Measurements from ENCODE around the gene GP2.
"Not testable (repeated sequence)": the region's sequence is repeated elsewhere in the genome, so short reads cannot be mapped to it uniquely, and the experiment has no call there.

Gene GP2

GRCh38 chr16:20339744-20340143 is 12.4 kb upstream of the GP2 start:
- H3K4me3 Mint-ChIP-seq, result no peak overlapping the region
- ATAC-seq (replicated peaks) (no peak), DNase-seq (no peak)
- H3K36me3 Mint-ChIP-seq (ENCODE audit: insufficient read depth), result no peaks in the 10 kb centered on the region
- H3K27ac Mint-ChIP-seq, result no peak overlapping the region
- H3K4me1 Mint-ChIP-seq (ENCODE audit: low read depth in 2 of 2), result no peaks in the 10 kb centered on the region
- peaks cover 7 to 12% of the 10 kb centered on the region in 2 donors for H3K27me3 Mint-ChIP-seq
- no peaks in the 10 kb centered on the region for H3K9me3 Mint-ChIP-seq

- peaks cover 7 to 12% of the 10 kb centered on the region in 2 donors for H3K27me3 Mint-ChIP-seq
- DNase-seq (no peak), ATAC-seq (replicated peaks) (no peak)
- no peaks in the 10 kb centered on the region for H3K9me3 Mint-ChIP-seq
- H3K27ac Mint-ChIP-seq, result no peak overlapping the region
- no peaks in the 10 kb centered on the region for H3K36me3 Mint-ChIP-seq (ENCODE audit: insufficient read depth)
- H3K4me1 Mint-ChIP-seq (ENCODE audit: low read depth in 2 of 2), result no peaks in the 10 kb centered on the region
- H3K4me3 Mint-ChIP-seq, result no peak overlapping the region
Measured at GRCh38 chr16:20336955-20337354, 9.6 kb upstream of the GP2 start.

GRCh38 chr16:20334396-20334795 is 7.1 kb upstream of the GP2 start:
- H3K27me3 Mint-ChIP-seq, result peaks cover 7 to 12% of the 10 kb centered on the region in 2 donors
- H3K4me1 Mint-ChIP-seq (ENCODE audit: low read depth in 2 of 2), result no peaks in the 10 kb centered on the region

GRCh38 chr16:20333120-20333519 is 5.8 kb upstream of the GP2 start:
- Mint-ChIP-seq H3K27ac (no peak overlapping the region), H3K27me3 (peaks cover 2 to 6% of the 10 kb centered on the region in 2 donors), H3K9me3 (peaks cover 0 to 1% of the 10 kb centered on the region in 2 donors), H3K4me1 (ENCODE audit: low read depth in 2 of 2) (no peaks in the 10 kb centered on the region), H3K4me3 (no peak overlapping the region), H3K36me3 (ENCODE audit: insufficient read depth) (no peaks in the 10 kb centered on the region)
- DNase-seq, result no peak
- ATAC-seq (replicated peaks), result no peak

More at GRCh38 chr16:20334396-20334795, 7.1 kb upstream of the GP2 start:
- H3K27ac Mint-ChIP-seq, result no peak overlapping the region
- no peak overlapping the region for H3K4me3 Mint-ChIP-seq
- no peaks in the 10 kb centered on the region for H3K9me3 Mint-ChIP-seq
- no peak for DNase-seq
- no peaks in the 10 kb centered on the region for H3K36me3 Mint-ChIP-seq (ENCODE audit: insufficient read depth)
- no peak for ATAC-seq (replicated peaks)

- H3K4me1 Mint-ChIP-seq (ENCODE audit: low read depth in 2 of 2), result no peaks in the 10 kb centered on the region
- H3K36me3 Mint-ChIP-seq (ENCODE audit: insufficient read depth), result no peaks in the 10 kb centered on the region
- H3K27ac Mint-ChIP-seq, result no peak overlapping the region
- no peak overlapping the region for H3K4me3 Mint-ChIP-seq
- DNase-seq (no peak), ATAC-seq (replicated peaks) (no peak)
- H3K9me3 Mint-ChIP-seq, result peaks cover 0 to 1% of the 10 kb centered on the region in 2 donors
- H3K27me3 Mint-ChIP-seq, result no peaks in the 10 kb centered on the region
Measured at GRCh38 chr16:20332411-20332810, 5.1 kb upstream of the GP2 start.

- no peak for ATAC-seq (replicated peaks)
- Mint-ChIP-seq H3K36me3 (ENCODE audit: insufficient read depth) (no peaks in the 10 kb centered on the region), H3K4me3 (no peak overlapping the region), H3K4me1 (ENCODE audit: low read depth in 2 of 2) (no peaks in the 10 kb centered on the region), H3K27me3 (no peaks in the 10 kb centered on the region), H3K27ac (no peak overlapping the region), H3K9me3 (peaks cover 0 to 1% of the 10 kb centered on the region in 2 donors)
- DNase-seq, result no peak
Measured at GRCh38 chr16:20331635-20332034, 4.3 kb upstream of the GP2 start.

GRCh38 chr16:20329392-20330138 is 2.3 kb upstream of the GP2 start:
- no peaks in the 10 kb centered on the region for H3K4me1 Mint-ChIP-seq (ENCODE audit: low read depth in 2 of 2)
- H3K27ac Mint-ChIP-seq, result no peak overlapping the region
- no peaks in the 10 kb centered on the region for H3K27me3 Mint-ChIP-seq
- H3K4me3 Mint-ChIP-seq, result no peak overlapping the region
- peaks cover 0 to 1% of the 10 kb centered on the region in 2 donors for H3K9me3 Mint-ChIP-seq
- ATAC-seq (replicated peaks) (no peak), DNase-seq (no peak)
- no peaks in the 10 kb centered on the region for H3K36me3 Mint-ChIP-seq (ENCODE audit: insufficient read depth)

- DNase-seq, result no peak
- no peaks in the 10 kb centered on the region for H3K27me3 Mint-ChIP-seq
- no peaks in the 10 kb centered on the region for H3K36me3 Mint-ChIP-seq (ENCODE audit: insufficient read depth)
- no peaks in the 10 kb centered on the region for H3K4me1 Mint-ChIP-seq (ENCODE audit: low read depth in 2 of 2)
- no peak overlapping the region for H3K4me3 Mint-ChIP-seq
- no peak overlapping the region for H3K27ac Mint-ChIP-seq
- peaks cover 0 to 1% of the 10 kb centered on the region in 2 donors for H3K9me3 Mint-ChIP-seq
- ATAC-seq (replicated peaks), result no peak
Measured at GRCh38 chr16:20326321-20326720, 992 bp downstream of the GP2 start.

- no peak for ATAC-seq (replicated peaks)
- no peak overlapping the region for H3K27ac Mint-ChIP-seq
- no peaks in the 10 kb centered on the region for H3K36me3 Mint-ChIP-seq (ENCODE audit: insufficient read depth)
- H3K9me3 Mint-ChIP-seq, result peaks cover 0 to 1% of the 10 kb centered on the region in 2 donors
- no peaks in the 10 kb centered on the region for H3K27me3 Mint-ChIP-seq
- H3K4me1 Mint-ChIP-seq (ENCODE audit: low read depth in 2 of 2), result no peaks in the 10 kb centered on the region
- no peak overlapping the region for H3K4me3 Mint-ChIP-seq
- DNase-seq, result no peak
Measured at GRCh38 chr16:20325005-20325404, 2.3 kb downstream of the GP2 start.

- ATAC-seq (replicated peaks), result no peak
Measured at GRCh38 chr16:20323591-20324117, 3.7 kb downstream of the GP2 start.

GRCh38 chr16:20322696-20323095 is 4.6 kb downstream of the GP2 start:
- DNase-seq (no peak), ATAC-seq (replicated peaks) (no peak)
- H3K4me3 Mint-ChIP-seq, result no peak overlapping the region
- H3K27me3 Mint-ChIP-seq, result no peaks in the 10 kb centered on the region
- H3K9me3 Mint-ChIP-seq, result no peaks in the 10 kb centered on the region
- no peak overlapping the region for H3K27ac Mint-ChIP-seq
- no peaks in the 10 kb centered on the region for H3K36me3 Mint-ChIP-seq (ENCODE audit: insufficient read depth)
- no peaks in the 10 kb centered on the region for H3K4me1 Mint-ChIP-seq (ENCODE audit: low read depth in 2 of 2)

More at GRCh38 chr16:20323591-20324117, 3.7 kb downstream of the GP2 start:
- Mint-ChIP-seq H3K36me3 (ENCODE audit: insufficient read depth) (no peaks in the 10 kb centered on the region), H3K27ac (no peak overlapping the region), H3K4me1 (ENCODE audit: low read depth in 2 of 2) (no peaks in the 10 kb centered on the region), H3K4me3 (no peak overlapping the region), H3K9me3 (no peaks in the 10 kb centered on the region), H3K27me3 (no peaks in the 10 kb centered on the region)
- no peak for DNase-seq

- Mint-ChIP-seq H3K27ac (no peak overlapping the region), H3K4me3 (no peak overlapping the region), H3K36me3 (ENCODE audit: insufficient read depth) (no peaks in the 10 kb centered on the region), H3K27me3 (peaks cover 0 to 5% of the 10 kb centered on the region in 2 donors), H3K9me3 (no peaks in the 10 kb centered on the region), H3K4me1 (ENCODE audit: low read depth in 2 of 2) (no peaks in the 10 kb centered on the region)
- no peak for ATAC-seq (replicated peaks)
- DNase-seq, result no peak
Measured at GRCh38 chr16:20321671-20322070, 5.6 kb downstream of the GP2 start.

GRCh38 chr16:20321051-20321450 is 6.3 kb downstream of the GP2 start:
- H3K27me3 Mint-ChIP-seq; DNase-seq; H3K27ac Mint-ChIP-seq; H3K4me3 Mint-ChIP-seq; H3K36me3 Mint-ChIP-seq (ENCODE audit: insufficient read depth); H3K4me1 Mint-ChIP-seq (ENCODE audit: low read depth in 2 of 2); ATAC-seq (replicated peaks); H3K9me3 Mint-ChIP-seq: not testable (repeated sequence)

- H3K9me3 Mint-ChIP-seq, result no peaks in the 10 kb centered on the region
- DNase-seq (no peak), ATAC-seq (replicated peaks) (no peak)
- no peak overlapping the region for H3K4me3 Mint-ChIP-seq
- H3K36me3 Mint-ChIP-seq (ENCODE audit: insufficient read depth), result no peaks in the 10 kb centered on the region
- no peaks in the 10 kb centered on the region for H3K4me1 Mint-ChIP-seq (ENCODE audit: low read depth in 2 of 2)
- peaks cover 0 to 7% of the 10 kb centered on the region in 2 donors for H3K27me3 Mint-ChIP-seq
- no peak overlapping the region for H3K27ac Mint-ChIP-seq
Measured at GRCh38 chr16:20320592-20320991, 6.7 kb downstream of the GP2 start.
